Testis (tissue), 2 donors: Measurements from ENCODE around the gene BAK1.
A peak's percentile ranks its signal among the peaks of the same experiment; 100 is the strongest.

Experiments
- POLR2A ChIP-seq: fragments of 450-650 bp; IDR thresholded peaks from one replicate; pipeline ENCODE4 v1.6.1; 2017; ENCODE audit warnings: antibody characterized with exemption, mild to moderate bottlenecking, moderate library complexity
- TF ChIP-seq, protein P1 (sequence below), 3 experiments: fragments of 450-650 bp in 2 of 3; fragments of 200-600 bp in 1 of 3; sonication (generic) in 1 of 3; IDR thresholded peaks; one replicate each; pipeline ENCODE4 v1.5.1; 2016 to 2019; ENCODE audit warnings: antibody characterized with exemption in 3 of 3, mild to moderate bottlenecking in 2 of 3, moderate library complexity in 1 of 3

DNA sequence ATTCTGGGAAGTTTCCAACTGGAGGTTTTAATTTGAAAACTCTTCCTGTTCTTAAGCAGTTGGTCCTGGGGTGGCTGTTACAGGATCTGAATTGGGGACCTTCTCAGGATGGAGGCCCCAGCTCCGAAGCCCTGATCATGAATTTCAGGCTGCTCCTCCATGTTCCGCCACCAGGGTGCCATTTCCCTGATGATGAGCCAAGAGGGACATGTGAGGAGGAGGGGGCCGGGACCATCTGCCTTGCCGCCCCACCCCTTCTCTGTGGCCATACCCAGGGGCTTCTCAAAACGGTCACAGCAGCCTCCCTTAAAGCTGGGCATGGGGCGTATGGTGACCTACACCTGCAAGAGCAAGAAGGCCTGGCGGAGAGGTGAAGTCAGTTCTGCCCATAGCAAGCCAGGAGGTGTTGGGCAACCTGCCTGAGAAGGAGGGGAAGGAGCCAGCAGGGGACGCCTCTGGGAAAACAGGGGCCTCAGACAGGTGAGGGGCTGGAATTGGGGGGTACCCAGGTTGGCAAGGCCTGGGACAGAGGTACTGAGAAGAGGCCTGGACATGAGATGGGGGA, 3.6 kb upstream of the BAK1 start:
- TF ChIP-seq, protein P1, sequence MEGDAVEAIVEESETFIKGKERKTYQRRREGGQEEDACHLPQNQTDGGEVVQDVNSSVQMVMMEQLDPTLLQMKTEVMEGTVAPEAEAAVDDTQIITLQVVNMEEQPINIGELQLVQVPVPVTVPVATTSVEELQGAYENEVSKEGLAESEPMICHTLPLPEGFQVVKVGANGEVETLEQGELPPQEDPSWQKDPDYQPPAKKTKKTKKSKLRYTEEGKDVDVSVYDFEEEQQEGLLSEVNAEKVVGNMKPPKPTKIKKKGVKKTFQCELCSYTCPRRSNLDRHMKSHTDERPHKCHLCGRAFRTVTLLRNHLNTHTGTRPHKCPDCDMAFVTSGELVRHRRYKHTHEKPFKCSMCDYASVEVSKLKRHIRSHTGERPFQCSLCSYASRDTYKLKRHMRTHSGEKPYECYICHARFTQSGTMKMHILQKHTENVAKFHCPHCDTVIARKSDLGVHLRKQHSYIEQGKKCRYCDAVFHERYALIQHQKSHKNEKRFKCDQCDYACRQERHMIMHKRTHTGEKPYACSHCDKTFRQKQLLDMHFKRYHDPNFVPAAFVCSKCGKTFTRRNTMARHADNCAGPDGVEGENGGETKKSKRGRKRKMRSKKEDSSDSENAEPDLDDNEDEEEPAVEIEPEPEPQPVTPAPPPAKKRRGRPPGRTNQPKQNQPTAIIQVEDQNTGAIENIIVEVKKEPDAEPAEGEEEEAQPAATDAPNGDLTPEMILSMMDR (IDR thresholded peaks at IDR 0.05), result peak; percentile 11 to 38 (median 33)
- no peak for TF ChIP-seq POLR2A
